GM19240 (cell line): ENCODE data around the gene INSYN2B.
A peak's percentile ranks its signal among the peaks of the same experiment; 100 is the strongest.
"Not testable (repeated sequence)": the region's sequence is repeated elsewhere in the genome, so short reads cannot be mapped to it uniquely, and the experiment has no call there.

Experiments used
- DNase-seq: peaks from one replicate; pipeline ENCODE4 v3.0.0; 2011; ENCODE audit warnings: low spot score; ENCODE audit not compliant: insufficient read length

Gene INSYN2B

GRCh38 chr5:169856571-169856970 lies 123.7 kb downstream of the INSYN2B start:
- DNase-seq: no peak

GRCh38 chr5:169851321-169851850 lies 128.9 kb downstream of the INSYN2B start:
- no peak for DNase-seq

GRCh38 chr5:169850409-169850808 lies 129.9 kb downstream of the INSYN2B start:
- DNase-seq: no peak

- DNase-seq: no peak
Measured at GRCh38 chr5:169848792-169849191, 131.5 kb downstream of the INSYN2B start.

GRCh38 chr5:169848271-169848670 lies 132.0 kb downstream of the INSYN2B start:
- no peak for DNase-seq

GRCh38 chr5:169847519-169847918 lies 132.8 kb downstream of the INSYN2B start:
- DNase-seq: no peak

GRCh38 chr5:169842699-169843098 lies 137.6 kb downstream of the INSYN2B start:
- DNase-seq: no peak

GRCh38 chr5:169840405-169840804 lies 139.9 kb downstream of the INSYN2B start:
- no peak for DNase-seq

GRCh38 chr5:169838688-169839087 lies 141.6 kb downstream of the INSYN2B start:
- DNase-seq: peak; percentile 23

GRCh38 chr5:169837686-169838085 lies 142.6 kb downstream of the INSYN2B start:
- no peak for DNase-seq

GRCh38 chr5:169836835-169837536 lies 143.3 kb downstream of the INSYN2B start:
- no peak for DNase-seq

GRCh38 chr5:169834540-169834939 lies 145.8 kb downstream of the INSYN2B start:
- DNase-seq: not testable (repeated sequence)

GRCh38 chr5:169833681-169834292 lies 146.5 kb downstream of the INSYN2B start:
- not testable (repeated sequence) for DNase-seq

GRCh38 chr5:169832845-169833244 lies 147.4 kb downstream of the INSYN2B start:
- DNase-seq: no peak

- DNase-seq: no peak
Measured at GRCh38 chr5:169832304-169832703, 148.0 kb downstream of the INSYN2B start.

GRCh38 chr5:169831331-169831730 lies 149.0 kb downstream of the INSYN2B start:
- no peak for DNase-seq

- DNase-seq: no peak
Measured at GRCh38 chr5:169828385-169828784, 151.9 kb downstream of the INSYN2B start.

- DNase-seq: no peak
Measured at GRCh38 chr5:169827769-169828168, 152.5 kb downstream of the INSYN2B start.

GRCh38 chr5:169826618-169827017 lies 153.7 kb downstream of the INSYN2B start:
- DNase-seq: no peak

- DNase-seq: no peak
Measured at GRCh38 chr5:169817031-169817430, 163.3 kb downstream of the INSYN2B start.

- no peak for DNase-seq
Measured at GRCh38 chr5:169814522-169814921, 165.8 kb downstream of the INSYN2B start.
